Gastrocnemius medialis (tissue), 4 donors: ENCODE data around the gene SDS.

Experiments used
- CTCF ChIP-seq, 5 experiments: fragments of 450-650 bp in 3 of 5; fragments of 200-600 bp in 2 of 5; sonication (generic) in 2 of 5; IDR thresholded peaks in 4 of 5; conservative IDR thresholded peaks in 1 of 5; 1 replicate in 4 of 5; 2 replicates in 1 of 5; pipeline ENCODE4 v1.5.1; 2016 to 2019; ENCODE audit warnings: antibody characterized with exemption in 5 of 5, mild to moderate bottlenecking in 3 of 5, moderate library complexity in 3 of 5
- POLR2A ChIP-seq, 2 donors: fragments of 450-650 bp; IDR thresholded peaks; one replicate each; pipeline ENCODE4 v1.6.1; 2017; ENCODE audit warnings: antibody characterized with exemption in 2 of 2, mild to moderate bottlenecking in 2 of 2, moderate library complexity in 2 of 2

GRCh38 chr12:113370923-113371682 is 32.6 kb downstream of the SDS start:
- TF ChIP-seq CTCF (IDR thresholded peaks at IDR 0.05 in 4 of 5, conservative IDR thresholded peaks at IDR 0.05 in 1 of 5), result no peak
- no peak for TF ChIP-seq POLR2A (IDR thresholded peaks at IDR 0.05)
